Liver (tissue), 9 donors: Measurements from ENCODE around the gene PTPA. TPM values are rescaled to one million over a fixed set of nuclear protein-coding genes. Genes with fewer than 3 reads are reported as not detected.
A peak's percentile ranks its signal among the peaks of the same experiment; 100 is the strongest.
"Not testable (repeated sequence)": the region's sequence is repeated elsewhere in the genome, so short reads cannot be mapped to it uniquely, and the experiment has no call there.

Source experiments
- DNase-seq: peaks from one replicate; pipeline ENCODE4 v3.0.0-alpha.2; 2017; ENCODE audit warnings: low spot score
- H3K27ac ChIP-seq, 2 donors: one replicate each; pipeline ENCODE4 v1.7.0; 2013; ENCODE audit warnings: inconsistent platforms in 2 of 2, low read length in 2 of 2, control low read depth in 1 of 2, low read depth in 1 of 2, mild to moderate bottlenecking in 1 of 2
- H3K27me3 ChIP-seq, 4 donors: one replicate each; pipeline versions ENCODE4 v1.6.1 to v1.7.0; 2013; ENCODE audit warnings: low read length in 3 of 4, inconsistent platforms in 1 of 4, mild to moderate bottlenecking in 1 of 4, moderate library complexity in 1 of 4; ENCODE audit not compliant: control insufficient read depth in 4 of 4, insufficient read depth in 4 of 4
- H3K36me3 ChIP-seq, 4 donors: one replicate each; pipeline versions ENCODE4 v1.6.1 to v1.7.0; 2013; ENCODE audit warnings: low read length in 3 of 4, mild to moderate bottlenecking in 3 of 4, low read depth in 1 of 4, moderate library complexity in 1 of 4; ENCODE audit not compliant: control insufficient read depth in 4 of 4, insufficient read depth in 3 of 4
- H3K4me1 ChIP-seq, 4 donors: one replicate each; pipeline versions ENCODE4 v1.6.1 to v1.7.0; 2013; ENCODE audit warnings: low read length in 3 of 4, mild to moderate bottlenecking in 3 of 4, moderate library complexity in 1 of 4; ENCODE audit not compliant: control insufficient read depth in 4 of 4, insufficient read depth in 4 of 4
- H3K4me3 ChIP-seq, 3 donors: one replicate each; pipeline versions ENCODE4 v1.6.1 to v1.7.0; 2013; ENCODE audit warnings: low read length in 3 of 3, control low read depth in 1 of 3, low read depth in 1 of 3, mild to moderate bottlenecking in 1 of 3
- H3K9ac ChIP-seq, 2 donors: one replicate each; pipeline ENCODE4 v1.7.0; 2013; ENCODE audit warnings: low read length in 2 of 2, mild to moderate bottlenecking in 2 of 2, moderate library complexity in 2 of 2, control low read depth in 1 of 2, low read depth in 1 of 2
- H3K9me3 ChIP-seq, 4 donors: one replicate each; pipeline versions ENCODE4 v1.6.1 to v1.7.0; 2013; ENCODE audit warnings: low read length in 3 of 4; ENCODE audit not compliant: control insufficient read depth in 4 of 4
- EGR1 ChIP-seq, 2 donors: IDR thresholded peaks; 2 replicates each; pipeline ENCODE4 v1.6.1; 2016 to 2018; ENCODE audit warnings: antibody characterized with exemption in 2 of 2, low read depth in 2 of 2
- HNF4A ChIP-seq, 2 donors: conservative IDR thresholded peaks; 2 replicates each; pipeline ENCODE4 v1.6.1; 2016; ENCODE audit warnings: antibody characterized with exemption in 2 of 2, mild to moderate bottlenecking in 2 of 2
- NR2F2 ChIP-seq: IDR thresholded peaks from 2 replicates; pipeline ENCODE4 v1.6.1; 2016; ENCODE audit warnings: antibody characterized with exemption
- WGBS: extraction: QIAGEN DNeasy Blood & Tissue Kit; methylation state at CpG from one replicate; pipeline ENCODE4 v1.1.7; 2013; 5-methylcytosine and 5-hydroxymethylcytosine counted together
- polyA plus RNA-seq, 2 donors: library from polyadenylated mRNA; stranded (reverse) in 1 of 2; unstranded in 1 of 2; fragments of 200-250 nt in 1 of 2; fragments of >200 nt in 1 of 2; fragmentation: Nextera tagmentation in 1 of 2; extraction: Ambion mirVana in 1 of 2; gene quantifications; one replicate each; pipeline versions ENCODE4 v1.2.1 to v1.2.3, GENCODE V29; 2013 to 2015
- total RNA-seq, 2 donors: library from RNA; depleted of rRNA; stranded (reverse); fragments of >200 nt; gene quantifications; one replicate each; pipeline ENCODE4 v1.2.3, GENCODE V29; 2014
- donor health status: healthy.
- donor health status: healthy.
- donor health status: healthy.
- donor health status: healthy.
- donor health status: healthy.

PTPA gene
- total and polyA plus RNA-seq, 4 donors = 27.6 to 66.0 (median 38.4) TPM

- H3K4me3 ChIP-seq = no peak overlapping the region
- no peaks in the 10 kb centered on the region for H3K4me1 ChIP-seq
- no peak overlapping the region for H3K27ac ChIP-seq
- no peaks in the 10 kb centered on the region for H3K36me3 ChIP-seq
- DNase-seq = no peak
- TF ChIP-seq HNF4A (conservative IDR thresholded peaks at IDR 0.05) = peak in 1 of 2 donors; percentile 23
- no peak for TF ChIP-seq NR2F2
- H3K9ac ChIP-seq = no peak overlapping the region
- WGBS = 91% methylated on average over 10 of the region's 10 CpGs
- no peaks in the 10 kb centered on the region for H3K27me3 ChIP-seq
- H3K9me3 ChIP-seq = no peaks in the 10 kb centered on the region
These were observed 84.4 kb downstream of the PTPA start for GRCh38 chr9:129195606-129196005.

GRCh38 chr9:129197045-129197444 lies 85.8 kb downstream of the PTPA start:
- DNase-seq = not testable (repeated sequence)
- WGBS = 90% methylated on average over 6 of the region's 6 CpGs

GRCh38 chr9:129197978-129198318 lies 86.7 kb downstream of the PTPA start:
- H3K4me1 ChIP-seq = no peaks in the 10 kb centered on the region
- peak overlapping the region; percentile 58 to 64 for H3K27ac ChIP-seq
- H3K4me3 ChIP-seq = no peak overlapping the region
- TF ChIP-seq EGR1 (IDR thresholded peaks at IDR 0.05; ENCODE audit: low read depth in 2 of 2) = no peak
- TF ChIP-seq NR2F2 = peak; percentile 84
- no peak for DNase-seq
- WGBS = 50% methylated on average over 8 of the region's 8 CpGs
- no peaks in the 10 kb centered on the region for H3K36me3 ChIP-seq
- no peaks in the 10 kb centered on the region for H3K27me3 ChIP-seq
- no peaks in the 10 kb centered on the region for H3K9me3 ChIP-seq
- H3K9ac ChIP-seq = no peak overlapping the region

More at GRCh38 chr9:129197045-129197444, 85.8 kb downstream of the PTPA start:
- H3K27ac ChIP-seq, H3K9me3 ChIP-seq, H3K4me3 ChIP-seq, H3K9ac ChIP-seq, H3K4me1 ChIP-seq, H3K27me3 ChIP-seq, H3K36me3 ChIP-seq: not testable (repeated sequence)

Other genes starting within 250 kb of the PTPA start
- 1 to 10 TPM; 6.9 to 8.1 TPM for gene KYAT1, start 229.5 kb upstream of the PTPA start, total RNA-seq
- 1 to 10 TPM; 3.8 to 8.0 TPM for gene KYAT1, start 229.5 kb upstream of the PTPA start, polyA plus RNA-seq
- gene LRRC8A, start 229.3 kb upstream of the PTPA start, total RNA-seq = 10 to 100 TPM; 15.8 to 22.8 TPM
- gene LRRC8A, start 229.3 kb upstream of the PTPA start, polyA plus RNA-seq = 10 to 100 TPM; 14.6 to 19.9 TPM
- 10 to 100 TPM in 1 of 2 donors, 1 to 10 TPM in 1; 9.2 to 28.4 TPM for gene PHYHD1, start 190.4 kb upstream of the PTPA start, total RNA-seq
- 10 to 100 TPM; 34.2 to 72.8 TPM for gene PHYHD1, start 190.4 kb upstream of the PTPA start, polyA plus RNA-seq
- 10 to 100 TPM; 10.0 to 13.4 TPM for gene DOLK, start 163.8 kb upstream of the PTPA start, total RNA-seq
- 10 to 100 TPM in 1 of 2 donors, 1 to 10 TPM in 1; 9.5 to 15.3 TPM for gene DOLK, start 163.8 kb upstream of the PTPA start, polyA plus RNA-seq
- 10 to 100 TPM; 31.4 to 34.7 TPM for gene NUP188, start 163.7 kb upstream of the PTPA start, total RNA-seq
- 1 to 10 TPM; 6.9 to 7.0 TPM for gene NUP188, start 163.7 kb upstream of the PTPA start, polyA plus RNA-seq
- 10 to 100 TPM; 22.6 to 26.9 TPM for gene SH3GLB2, start 83.1 kb upstream of the PTPA start, total RNA-seq
- gene SH3GLB2, start 83.1 kb upstream of the PTPA start, polyA plus RNA-seq = 10 to 100 TPM in 1 of 2 donors, 1 to 10 TPM in 1; 5.0 to 14.0 TPM
- gene MIGA2, start 74.8 kb upstream of the PTPA start, total RNA-seq = 10 to 100 TPM; 22.8 to 42.6 TPM
- gene MIGA2, start 74.8 kb upstream of the PTPA start, polyA plus RNA-seq = 10 to 100 TPM in 1 of 2 donors, 1 to 10 TPM in 1; 8.0 to 11.1 TPM
- 10 to 100 TPM; 15.3 to 15.6 TPM for gene DOLPP1, start 30.3 kb upstream of the PTPA start, total RNA-seq
- gene DOLPP1, start 30.3 kb upstream of the PTPA start, polyA plus RNA-seq = 10 to 100 TPM; 14.6 to 14.8 TPM
- gene CRAT, start 622 bp upstream of the PTPA start, total RNA-seq = 100 to 1,000 TPM in 1 of 2 donors, 10 to 100 TPM in 1; 33.8 to 121 TPM
- gene CRAT, start 622 bp upstream of the PTPA start, polyA plus RNA-seq = 100 to 1,000 TPM in 1 of 2 donors, 10 to 100 TPM in 1; 69.8 to 108 TPM
- 1 to 10 TPM; 1.9 to 3.0 TPM for gene IER5L, start 66.8 kb downstream of the PTPA start, total RNA-seq
- gene IER5L, start 66.8 kb downstream of the PTPA start, polyA plus RNA-seq = 1 to 10 TPM in 1 of 2 donors, under 1 TPM in 1; 0.40 to 3.3 TPM